Measurements from ENCODE around the gene UBQLN3.

UBQLN3 gene

DNA sequence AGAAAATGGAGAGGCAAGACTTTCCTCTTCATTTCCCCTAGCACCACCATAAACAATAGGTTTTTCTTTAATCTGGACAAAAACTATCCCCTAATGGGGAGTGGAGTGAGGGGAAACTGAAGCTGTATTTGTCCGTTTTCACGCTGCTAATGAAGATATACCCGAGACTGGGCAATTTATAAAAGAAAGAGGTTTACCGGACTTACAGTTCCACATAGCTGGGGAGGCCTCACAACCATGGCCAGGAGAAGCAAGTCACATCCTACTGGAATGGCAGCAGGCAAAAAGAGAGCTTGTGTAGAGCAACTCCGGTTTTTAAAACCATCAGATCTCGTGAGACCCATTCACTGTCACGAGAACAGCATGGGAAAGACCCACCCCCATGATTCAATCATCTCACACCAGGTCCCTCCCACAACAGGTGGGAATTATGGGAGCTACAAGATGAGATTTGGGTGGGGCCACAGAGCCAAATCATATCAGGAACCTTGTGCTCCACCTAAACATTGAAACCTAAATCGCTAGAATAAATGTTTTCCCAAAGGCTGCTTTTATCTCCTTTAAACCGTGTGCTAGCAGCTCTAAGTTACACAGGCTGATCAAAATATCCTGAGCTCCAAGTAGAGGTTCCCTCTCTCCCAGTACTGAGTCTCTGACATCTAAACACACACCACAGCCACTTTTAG, 4.3 kb downstream of the UBQLN3 start:
- TF ChIP-seq CEBPB (IDR thresholded peaks at IDR 0.05) = no peak
- no peak for TF ChIP-seq TAF1 (IDR thresholded peaks at IDR 0.05; ENCODE audit: low read depth)
- TF ChIP-seq ZBTB7A (IDR thresholded peaks at IDR 0.05; ENCODE audit: low read depth) = no peak
- TF ChIP-seq, protein P1, sequence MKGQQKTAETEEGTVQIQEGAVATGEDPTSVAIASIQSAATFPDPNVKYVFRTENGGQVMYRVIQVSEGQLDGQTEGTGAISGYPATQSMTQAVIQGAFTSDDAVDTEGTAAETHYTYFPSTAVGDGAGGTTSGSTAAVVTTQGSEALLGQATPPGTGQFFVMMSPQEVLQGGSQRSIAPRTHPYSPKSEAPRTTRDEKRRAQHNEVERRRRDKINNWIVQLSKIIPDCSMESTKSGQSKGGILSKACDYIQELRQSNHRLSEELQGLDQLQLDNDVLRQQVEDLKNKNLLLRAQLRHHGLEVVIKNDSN (IDR thresholded peaks at IDR 0.05) = no peak
- no peak for TF ChIP-seq EGR1 (IDR thresholded peaks at IDR 0.05)
- TF ChIP-seq CREB1 (IDR thresholded peaks at IDR 0.05; ENCODE audit: low read depth) = no peak
- no peak for TF ChIP-seq FOXM1 (IDR thresholded peaks at IDR 0.05; ENCODE audit: borderline replicate concordance, low read depth)
- no peak for TF ChIP-seq TEAD4 (IDR thresholded peaks at IDR 0.05)
- TF ChIP-seq, protein P2, sequence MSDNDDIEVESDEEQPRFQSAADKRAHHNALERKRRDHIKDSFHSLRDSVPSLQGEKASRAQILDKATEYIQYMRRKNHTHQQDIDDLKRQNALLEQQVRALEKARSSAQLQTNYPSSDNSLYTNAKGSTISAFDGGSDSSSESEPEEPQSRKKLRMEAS (IDR thresholded peaks at IDR 0.05) = no peak
- no peak for TF ChIP-seq TCF12 (IDR thresholded peaks at IDR 0.05; ENCODE audit: low read depth)
- no peak for TF ChIP-seq RAD21 (IDR thresholded peaks at IDR 0.05; ENCODE audit: low read depth)
- TF ChIP-seq NFIC (IDR thresholded peaks at IDR 0.05) = no peak
- no peak for TF ChIP-seq YY1 (IDR thresholded peaks at IDR 0.05; ENCODE audit: low read depth)
- no peak for TF ChIP-seq EP300 (IDR thresholded peaks at IDR 0.05; ENCODE audit: borderline replicate concordance)

- TF ChIP-seq TCF12 (IDR thresholded peaks at IDR 0.05; ENCODE audit: low read depth) (no peak), EGR1 (IDR thresholded peaks at IDR 0.05) (no peak), TAF1 (IDR thresholded peaks at IDR 0.05; ENCODE audit: low read depth) (no peak), YY1 (IDR thresholded peaks at IDR 0.05; ENCODE audit: low read depth) (no peak), TEAD4 (IDR thresholded peaks at IDR 0.05) (no peak), EP300 (IDR thresholded peaks at IDR 0.05; ENCODE audit: borderline replicate concordance) (no peak), RAD21 (IDR thresholded peaks at IDR 0.05; ENCODE audit: low read depth) (no peak), FOXM1 (IDR thresholded peaks at IDR 0.05; ENCODE audit: borderline replicate concordance, low read depth) (no peak), CREB1 (IDR thresholded peaks at IDR 0.05; ENCODE audit: low read depth) (no peak), NFIC (IDR thresholded peaks at IDR 0.05) (no peak), REST (IDR thresholded peaks at IDR 0.05; ENCODE audit: low read depth) (no peak), ZBTB7A (IDR thresholded peaks at IDR 0.05; ENCODE audit: low read depth) (no peak), CEBPB (IDR thresholded peaks at IDR 0.05) (no peak)
- TF ChIP-seq, protein P1 (IDR thresholded peaks at IDR 0.05) = no peak
- TF ChIP-seq, protein P2 (IDR thresholded peaks at IDR 0.05) = no peak
Observed at GRCh38 chr11:5504403-5504921, 5.3 kb downstream of the UBQLN3 start.

DNA sequence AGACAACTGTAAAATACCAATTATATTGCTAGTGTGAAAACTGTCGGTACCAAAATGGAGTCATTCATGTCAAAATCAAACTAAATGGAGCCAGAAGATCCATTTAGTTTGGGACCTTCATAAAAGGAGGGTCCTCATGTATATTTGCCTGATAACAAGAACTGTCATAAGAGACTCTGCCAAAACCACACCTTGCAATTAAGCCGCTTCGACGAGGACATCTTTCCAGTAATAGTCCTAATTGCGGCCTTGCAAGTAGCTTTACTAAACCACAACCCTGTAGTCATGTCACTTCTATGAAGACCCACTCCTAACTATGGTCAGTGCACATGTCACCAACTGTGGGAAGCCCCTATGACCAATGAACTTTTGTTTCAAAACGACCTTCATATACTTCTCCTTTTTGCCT, 9.4 kb downstream of the UBQLN3 start:
- TF ChIP-seq YY1 (IDR thresholded peaks at IDR 0.05; ENCODE audit: low read depth) = no peak

GRCh38 chr11:5499671-5500070, 10.1 kb downstream of the UBQLN3 start:
- no peak for TF ChIP-seq CREB1 (IDR thresholded peaks at IDR 0.05; ENCODE audit: low read depth)

DNA sequence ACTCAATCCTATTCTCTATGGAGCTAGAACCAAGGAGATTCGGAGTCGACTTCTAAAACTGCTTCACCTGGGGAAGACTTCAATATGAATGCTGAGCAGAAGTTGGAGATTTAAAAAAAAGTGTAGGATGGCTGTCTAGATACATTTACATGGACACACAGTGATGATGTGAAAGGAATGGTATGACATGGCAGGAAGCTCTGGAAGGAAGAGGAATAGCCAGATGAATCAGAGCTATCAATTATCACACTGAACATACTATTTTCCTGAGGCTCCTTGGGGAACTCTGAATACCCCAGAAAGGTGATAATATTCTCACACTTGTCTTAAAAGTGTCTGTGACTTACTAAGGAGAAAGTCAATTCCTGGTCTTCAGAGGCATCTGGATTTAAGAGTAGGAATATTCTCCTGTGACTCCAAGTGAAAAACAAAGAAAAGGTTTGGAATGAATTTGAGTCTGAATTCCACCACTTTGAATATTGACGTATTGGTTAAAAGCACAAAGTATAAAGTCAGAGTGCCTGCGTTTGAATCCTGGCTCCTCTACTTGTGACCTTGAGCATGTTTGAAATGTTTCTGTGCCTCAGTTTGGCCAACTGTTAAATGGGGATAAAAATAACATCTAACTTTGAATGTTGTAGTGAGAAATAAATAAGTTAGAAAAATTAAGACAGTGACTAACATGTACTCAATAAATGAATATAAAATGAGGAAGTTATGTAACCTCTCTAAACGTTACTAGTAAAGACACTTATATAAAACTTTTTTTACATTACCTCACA, 20.0 kb downstream of the UBQLN3 start:
- no peak for TF ChIP-seq NFIC (IDR thresholded peaks at IDR 0.05)
- TF ChIP-seq, protein P1 (IDR thresholded peaks at IDR 0.05) = no peak
- TF ChIP-seq EGR1 (IDR thresholded peaks at IDR 0.05) = no peak
- no peak for TF ChIP-seq TAF1 (IDR thresholded peaks at IDR 0.05; ENCODE audit: low read depth)
- no peak for TF ChIP-seq EP300 (IDR thresholded peaks at IDR 0.05; ENCODE audit: borderline replicate concordance)
- TF ChIP-seq, protein P2 (IDR thresholded peaks at IDR 0.05) = no peak
- no peak for TF ChIP-seq YY1 (IDR thresholded peaks at IDR 0.05; ENCODE audit: low read depth)
- TF ChIP-seq CREB1 (IDR thresholded peaks at IDR 0.05; ENCODE audit: low read depth) = no peak
- TF ChIP-seq RAD21 (IDR thresholded peaks at IDR 0.05; ENCODE audit: low read depth) = no peak
- TF ChIP-seq REST (IDR thresholded peaks at IDR 0.05; ENCODE audit: low read depth) = no peak
- TF ChIP-seq TEAD4 (IDR thresholded peaks at IDR 0.05) = no peak
- no peak for TF ChIP-seq CEBPB (IDR thresholded peaks at IDR 0.05)
- TF ChIP-seq TCF12 (IDR thresholded peaks at IDR 0.05; ENCODE audit: low read depth) = no peak

Data from Ishikawa (cell line).